ENCODE data around the gene FBXO42. TPM values are rescaled to one million over a fixed set of nuclear protein-coding genes. Genes with fewer than 3 reads are reported as not detected.
A peak's percentile ranks its signal among the peaks of the same experiment; 100 is the strongest.

The FBXO42 gene
- total and polyA plus RNA-seq, 9 of the 15 experiments (the other 6 are each of a cell fraction or from before 2014, with no cell fraction given), result 7.2 to 24.8 (median 17.4) TPM

GRCh38 chr1:16208270-16208987, 143.9 kb downstream of the FBXO42 start (continued):
- TF ChIP-seq MLX (CRISPR knock-in tag; conservative IDR thresholded peaks at IDR 0.05) (no peak), HMBOX1 (IDR thresholded peaks at IDR 0.05) (peak; percentile 61; the same call in 1 of the 2 replicates), ZBTB7A (IDR thresholded peaks at IDR 0.05; ENCODE audit: borderline replicate concordance, control insufficient read depth, low read depth, low read length) (peak; percentile 15), ARID4B (CRISPR knock-in tag; IDR thresholded peaks at IDR 0.05) (0 out of 2 replicates have a peak, but pooled peaks have one; percentile 36), ZNF778 (CRISPR knock-in tag; IDR thresholded peaks at IDR 0.05) (no peak), SRSF7 (optimal IDR thresholded peaks at IDR 0.05; ENCODE audit: low read depth, low read length) (no peak), MIER1 (IDR thresholded peaks at IDR 0.05; ENCODE audit: low read depth) (no peak), ATF3 (IDR thresholded peaks at IDR 0.05) (peak; percentile 83), ATF3 (CRISPR knock-in tag; conservative IDR thresholded peaks at IDR 0.05) (no peak), RFX5 (IDR thresholded peaks at IDR 0.05; ENCODE audit: low read depth, low read length) (no peak), MAFK (IDR thresholded peaks at IDR 0.05; ENCODE audit: low read length) (no peak), GATAD2A (IDR thresholded peaks at IDR 0.05) (0 out of 2 replicates have a peak, but pooled peaks have one; percentile 35), THRA (IDR thresholded peaks at IDR 0.05) (no peak), EZH2 (IDR thresholded peaks at IDR 0.05; ENCODE audit: borderline replicate concordance, low read depth, low read length) (no peak), E2F3 (CRISPR knock-in tag; IDR thresholded peaks at IDR 0.05) (no peak), DPF2 (IDR thresholded peaks at IDR 0.05) (peak; percentile 60), TFAP4 (CRISPR knock-in tag; IDR thresholded peaks at IDR 0.05; ENCODE audit: borderline replicate concordance) (0 out of 2 replicates have a peak, but pooled peaks have one; percentile 31)

All from K562 (cell line).